Mesenchymal stem cell (in vitro differentiated cells and primary cell): ENCODE measurements around the gene CYP2D6.

Experiments used
- DNase-seq: peaks from one replicate; pipeline ENCODE4 v3.0.0-alpha.2; 2013
- H2AFZ ChIP-seq: one replicate; pipeline ENCODE4 v1.6.1; 2013; ENCODE audit warnings: low read depth, mild to moderate bottlenecking, control low read depth, inconsistent platforms, low read length, moderate library complexity
- H2AK5ac ChIP-seq: 2 replicates; pipeline ENCODE4 v1.6.1; 2013; ENCODE audit warnings: low read length, moderate library complexity, mild to moderate bottlenecking, inconsistent platforms; ENCODE audit not compliant: severe bottlenecking
- H2BK120ac ChIP-seq: one replicate; pipeline ENCODE4 v1.6.1; 2013; ENCODE audit warnings: low read depth, mild to moderate bottlenecking, inconsistent platforms, low read length, moderate library complexity
- H2BK12ac ChIP-seq, 2 experiments: one replicate each; pipeline ENCODE4 v1.6.1; 2013; ENCODE audit warnings: inconsistent platforms in 2 of 2, low read length in 2 of 2, mild to moderate bottlenecking in 2 of 2, moderate library complexity in 2 of 2, control low read depth in 1 of 2
- H2BK15ac ChIP-seq: one replicate; pipeline ENCODE4 v1.6.1; 2013; ENCODE audit warnings: mild to moderate bottlenecking, low read depth, inconsistent platforms; ENCODE audit not compliant: poor library complexity, severe bottlenecking
- H2BK5ac ChIP-seq: 2 replicates; pipeline ENCODE4 v1.6.1; 2013; ENCODE audit warnings: low read depth, mild to moderate bottlenecking, low read length, control low read depth, inconsistent platforms; ENCODE audit not compliant: poor library complexity, severe bottlenecking
- H3K14ac ChIP-seq, 2 experiments: one replicate each; pipeline ENCODE4 v1.6.1; 2013; ENCODE audit warnings: inconsistent platforms in 2 of 2, low read length in 2 of 2, control low read depth in 1 of 2, mild to moderate bottlenecking in 1 of 2, moderate library complexity in 1 of 2
- H3K18ac ChIP-seq, 2 experiments: one replicate each; pipeline ENCODE4 v1.6.1; 2013; ENCODE audit warnings: inconsistent platforms in 2 of 2, low read length in 2 of 2, control low read depth in 1 of 2, low read depth in 1 of 2, mild to moderate bottlenecking in 1 of 2
- H3K23ac ChIP-seq, 2 experiments: one replicate each; pipeline ENCODE4 v1.6.1; 2013; ENCODE audit warnings: inconsistent platforms in 2 of 2, low read length in 2 of 2, mild to moderate bottlenecking in 2 of 2, moderate library complexity in 2 of 2, control low read depth in 1 of 2
- H3K27ac ChIP-seq: 2 replicates; pipeline ENCODE4 v1.5.1; 2013; ENCODE audit warnings: mild to moderate bottlenecking, moderate library complexity, low read length, control low read depth, inconsistent platforms; ENCODE audit not compliant: poor library complexity, severe bottlenecking
- H3K27me3 ChIP-seq, 2 experiments: 2 replicates each; pipeline versions ENCODE4 v1.6.1 to v1.7.0; 2013; ENCODE audit warnings: low read length in 2 of 2, mild to moderate bottlenecking in 2 of 2, moderate library complexity in 2 of 2, control low read depth in 1 of 2, inconsistent platforms in 1 of 2; ENCODE audit not compliant: control insufficient read depth in 1 of 2, insufficient read depth in 1 of 2
- H3K36me3 ChIP-seq, 2 experiments: 2 replicates each; pipeline versions ENCODE4 v1.6.1 to v1.7.0; 2013; ENCODE audit warnings: low read length in 2 of 2, control low read depth in 1 of 2, inconsistent platforms in 1 of 2, low read depth in 1 of 2, mild to moderate bottlenecking in 1 of 2; ENCODE audit not compliant: insufficient read depth in 2 of 2, control insufficient read depth in 1 of 2
- H3K4ac ChIP-seq, 2 experiments: one replicate each; pipeline ENCODE4 v1.6.1; 2013; ENCODE audit warnings: inconsistent platforms in 2 of 2, low read length in 2 of 2, mild to moderate bottlenecking in 2 of 2, moderate library complexity in 2 of 2, control low read depth in 1 of 2, low read depth in 1 of 2
- H3K4me1 ChIP-seq: 2 replicates; pipeline ENCODE4 v1.6.1; 2013; ENCODE audit warnings: low read depth, low read length, control low read depth; ENCODE audit not compliant: control insufficient read depth, insufficient read depth
- H3K4me2 ChIP-seq: 2 replicates; pipeline ENCODE4 v1.6.1; 2013; ENCODE audit warnings: low read length, mild to moderate bottlenecking, inconsistent platforms; ENCODE audit not compliant: poor library complexity, severe bottlenecking
- H3K4me3 ChIP-seq, 2 experiments: 2 replicates each; pipeline versions ENCODE4 v1.5.1 to v1.7.0; 2013; ENCODE audit warnings: low read length in 2 of 2, mild to moderate bottlenecking in 2 of 2, control low read depth in 1 of 2, low read depth in 1 of 2; ENCODE audit not compliant: insufficient read depth in 1 of 2
- H3K79me1 ChIP-seq: replicated peaks from 2 replicates; pipeline ENCODE4 v1.6.1; 2013; ENCODE audit warnings: mild to moderate bottlenecking, control low read depth, low read length, inconsistent platforms; ENCODE audit not compliant: poor library complexity, severe bottlenecking
- H3K9ac ChIP-seq: 2 replicates; pipeline ENCODE4 v1.7.0; 2013; ENCODE audit warnings: mild to moderate bottlenecking, low read length, moderate library complexity
- H3K9me3 ChIP-seq: 2 replicates; pipeline ENCODE4 v1.7.0; 2013; ENCODE audit warnings: mild to moderate bottlenecking, low read length; ENCODE audit not compliant: control insufficient read depth
- H4K8ac ChIP-seq: one replicate; pipeline ENCODE4 v1.6.1; 2013; ENCODE audit warnings: inconsistent platforms, mild to moderate bottlenecking, low read length, moderate library complexity
- H4K91ac ChIP-seq: one replicate; pipeline ENCODE4 v1.6.1; 2013; ENCODE audit warnings: mild to moderate bottlenecking, low read length, inconsistent platforms
- WGBS: methylation state at CpG from one replicate; pipeline ENCODE4 v1.1.7; 2013; ENCODE audit warnings: mixed read lengths; 5-methylcytosine and 5-hydroxymethylcytosine counted together

CYP2D6 gene

GRCh38 chr22:42076764-42077485 lies 53.7 kb downstream of the CYP2D6 start:
- no peak overlapping the region for H3K27ac ChIP-seq
- no peak overlapping the region for H3K23ac ChIP-seq
- no peak overlapping the region for H4K8ac ChIP-seq
- H3K4me2 ChIP-seq = no peak overlapping the region
- DNase-seq = no peak
- no peak overlapping the region for H3K4ac ChIP-seq
- no peaks in the 10 kb centered on the region for H3K27me3 ChIP-seq
- no peak overlapping the region for H2BK15ac ChIP-seq
- H2BK5ac ChIP-seq = no peak overlapping the region
- no peak overlapping the region for H2AFZ ChIP-seq
- H4K91ac ChIP-seq = no peak overlapping the region
- H2BK120ac ChIP-seq = no peak overlapping the region
- H3K18ac ChIP-seq = no peak overlapping the region
- H2AK5ac ChIP-seq = no peak overlapping the region
- H3K79me1 ChIP-seq = peaks cover 5% of the 10 kb centered on the region
- H3K4me1 ChIP-seq = peaks cover 8% of the 10 kb centered on the region
- WGBS = 93% methylated on average over 20 of the region's 20 CpGs
- H3K14ac ChIP-seq = no peak overlapping the region
- H3K36me3 ChIP-seq = peaks cover 0 to 30% of the 10 kb centered on the region in 2 experiments
- H2BK12ac ChIP-seq = no peak overlapping the region
- no peak overlapping the region for H3K9ac ChIP-seq
- H3K4me3 ChIP-seq = no peak overlapping the region
- no peaks in the 10 kb centered on the region for H3K9me3 ChIP-seq
